Measurements from ENCODE around the gene PRSS50.

The PRSS50 gene

DNA sequence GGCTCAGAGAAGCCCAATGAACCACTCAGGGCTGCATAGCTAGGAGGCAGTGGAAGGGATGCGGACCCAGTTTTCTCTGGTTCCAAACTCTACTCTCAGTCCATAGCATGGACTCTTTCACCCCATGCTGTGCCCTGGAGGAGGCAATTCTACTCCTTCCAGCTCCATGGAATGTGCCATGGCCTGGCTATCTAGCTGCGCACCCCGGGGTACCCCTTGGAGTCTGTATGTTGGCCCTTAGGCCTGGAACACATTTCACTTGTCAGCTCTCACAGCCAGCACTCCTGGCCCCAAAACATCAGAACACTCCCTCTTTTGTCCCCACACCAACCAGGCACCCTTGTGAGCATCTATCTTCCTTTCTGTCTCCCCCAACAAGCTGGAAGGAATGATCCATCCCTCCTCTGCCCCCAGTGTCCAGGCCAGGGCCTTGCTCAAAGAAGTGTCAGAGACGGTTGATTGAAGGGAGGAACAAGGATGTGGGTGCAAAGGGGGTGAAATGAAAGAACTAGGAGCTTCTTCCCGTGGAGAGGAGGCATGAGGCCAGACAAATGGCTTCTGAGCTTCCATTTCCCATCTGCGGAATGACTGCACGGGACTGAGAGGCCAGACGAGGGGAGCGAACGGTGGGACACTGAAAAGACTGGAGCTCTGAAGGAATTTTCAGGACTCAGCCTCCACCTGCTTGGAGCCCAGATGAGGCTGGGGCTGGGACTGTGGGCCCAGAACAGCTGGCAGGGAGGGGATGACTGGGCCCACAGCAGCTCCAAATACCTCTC lies 2.8 kb downstream of the PRSS50 start:
- H3K9ac ChIP-seq (ENCODE audit: low read depth, low read length) = no peak overlapping the region
- no peaks in the 10 kb centered on the region for H3K9me3 ChIP-seq (ENCODE audit: insufficient read depth, low read length, severe bottlenecking)
- no peak for DNase-seq
- TF ChIP-seq, protein P1, sequence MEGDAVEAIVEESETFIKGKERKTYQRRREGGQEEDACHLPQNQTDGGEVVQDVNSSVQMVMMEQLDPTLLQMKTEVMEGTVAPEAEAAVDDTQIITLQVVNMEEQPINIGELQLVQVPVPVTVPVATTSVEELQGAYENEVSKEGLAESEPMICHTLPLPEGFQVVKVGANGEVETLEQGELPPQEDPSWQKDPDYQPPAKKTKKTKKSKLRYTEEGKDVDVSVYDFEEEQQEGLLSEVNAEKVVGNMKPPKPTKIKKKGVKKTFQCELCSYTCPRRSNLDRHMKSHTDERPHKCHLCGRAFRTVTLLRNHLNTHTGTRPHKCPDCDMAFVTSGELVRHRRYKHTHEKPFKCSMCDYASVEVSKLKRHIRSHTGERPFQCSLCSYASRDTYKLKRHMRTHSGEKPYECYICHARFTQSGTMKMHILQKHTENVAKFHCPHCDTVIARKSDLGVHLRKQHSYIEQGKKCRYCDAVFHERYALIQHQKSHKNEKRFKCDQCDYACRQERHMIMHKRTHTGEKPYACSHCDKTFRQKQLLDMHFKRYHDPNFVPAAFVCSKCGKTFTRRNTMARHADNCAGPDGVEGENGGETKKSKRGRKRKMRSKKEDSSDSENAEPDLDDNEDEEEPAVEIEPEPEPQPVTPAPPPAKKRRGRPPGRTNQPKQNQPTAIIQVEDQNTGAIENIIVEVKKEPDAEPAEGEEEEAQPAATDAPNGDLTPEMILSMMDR (IDR thresholded peaks at IDR 0.05; ENCODE audit: borderline replicate concordance, extremely low read depth, low read length, poor library complexity, severe bottlenecking) = no peak
- TF ChIP-seq EZH2 (IDR thresholded peaks at IDR 0.05; ENCODE audit: borderline replicate concordance, low read depth, low read length, severe bottlenecking) = no peak
- no peak for ATAC-seq (ENCODE audit: insufficient read depth, low read depth)
- no peaks in the 10 kb centered on the region for H3K79me2 ChIP-seq (ENCODE audit: insufficient read depth, low read length)
- H3K27ac ChIP-seq (ENCODE audit: low read length) = no peak overlapping the region
- H3K27me3 ChIP-seq (ENCODE audit: insufficient read depth, low read length, poor library complexity) = no peaks in the 10 kb centered on the region
- H3K4me3 ChIP-seq (ENCODE audit: low read depth in 1 of 2, low read length in 2 of 2) = no peak overlapping the region
- no peak overlapping the region for H2AFZ ChIP-seq (ENCODE audit: low read depth, low read length)
- H3K4me1 ChIP-seq (ENCODE audit: insufficient read depth, low read length) = no peaks in the 10 kb centered on the region
- no peaks in the 10 kb centered on the region for H3K36me3 ChIP-seq (ENCODE audit: insufficient read depth, low read length)
- H3K4me2 ChIP-seq (ENCODE audit: insufficient read depth, low read length) = no peak overlapping the region
- H4K20me1 ChIP-seq (ENCODE audit: insufficient read depth, low read length) = no peaks in the 10 kb centered on the region

DNA sequence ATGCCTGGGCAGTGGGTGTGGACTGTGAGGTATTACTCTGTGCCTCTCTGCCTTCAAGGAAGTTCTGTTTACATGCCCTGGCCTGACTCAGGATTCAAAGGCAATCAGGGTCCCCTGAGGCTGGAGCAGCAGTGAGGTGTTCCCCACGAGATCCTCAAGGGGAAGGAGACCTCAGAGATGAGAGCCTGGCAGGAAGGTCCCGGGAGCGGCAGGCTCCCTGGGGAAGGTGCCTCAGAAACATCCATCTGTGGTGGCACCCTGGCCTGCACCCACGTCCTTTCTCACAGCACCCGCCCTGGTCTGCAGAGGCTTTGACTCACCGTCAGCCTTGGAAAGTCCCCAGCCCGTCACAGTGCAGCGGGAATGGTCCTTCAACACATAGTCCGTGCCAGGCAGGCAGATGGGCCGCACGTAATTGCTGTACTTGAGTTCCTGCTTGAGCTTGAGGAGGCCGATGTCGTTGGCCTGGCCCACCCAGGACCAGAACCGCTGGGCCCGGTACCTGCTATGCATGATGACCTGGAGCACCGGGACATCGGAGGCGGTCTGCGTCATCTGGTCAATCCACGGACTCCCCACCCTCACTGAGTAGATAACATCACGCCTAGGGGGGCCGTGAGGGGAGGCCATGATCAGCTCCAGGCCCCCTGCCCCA lies 3.6 kb downstream of the PRSS50 start:
- Histone ChIP-seq H3K4me2 (ENCODE audit: insufficient read depth, low read length) (no peak overlapping the region), H3K9ac (ENCODE audit: low read depth, low read length) (no peak overlapping the region), H2AFZ (ENCODE audit: low read depth, low read length) (no peak overlapping the region), H3K9me3 (ENCODE audit: insufficient read depth, low read length, severe bottlenecking) (no peaks in the 10 kb centered on the region), H3K27me3 (ENCODE audit: insufficient read depth, low read length, poor library complexity) (no peaks in the 10 kb centered on the region), H3K36me3 (ENCODE audit: insufficient read depth, low read length) (no peaks in the 10 kb centered on the region), H3K79me2 (ENCODE audit: insufficient read depth, low read length) (no peaks in the 10 kb centered on the region), H3K27ac (ENCODE audit: low read length) (no peak overlapping the region), H3K4me1 (ENCODE audit: insufficient read depth, low read length) (no peaks in the 10 kb centered on the region), H3K4me3 (ENCODE audit: low read depth in 1 of 2, low read length in 2 of 2) (no peak overlapping the region), H4K20me1 (ENCODE audit: insufficient read depth, low read length) (no peaks in the 10 kb centered on the region)
- ATAC-seq (ENCODE audit: insufficient read depth, low read depth) (no peak), DNase-seq (no peak)
- TF ChIP-seq, protein P1 (IDR thresholded peaks at IDR 0.05; ENCODE audit: borderline replicate concordance, extremely low read depth, low read length, poor library complexity, severe bottlenecking) = no peak
- TF ChIP-seq EZH2 (IDR thresholded peaks at IDR 0.05; ENCODE audit: borderline replicate concordance, low read depth, low read length, severe bottlenecking) = no peak

DNA sequence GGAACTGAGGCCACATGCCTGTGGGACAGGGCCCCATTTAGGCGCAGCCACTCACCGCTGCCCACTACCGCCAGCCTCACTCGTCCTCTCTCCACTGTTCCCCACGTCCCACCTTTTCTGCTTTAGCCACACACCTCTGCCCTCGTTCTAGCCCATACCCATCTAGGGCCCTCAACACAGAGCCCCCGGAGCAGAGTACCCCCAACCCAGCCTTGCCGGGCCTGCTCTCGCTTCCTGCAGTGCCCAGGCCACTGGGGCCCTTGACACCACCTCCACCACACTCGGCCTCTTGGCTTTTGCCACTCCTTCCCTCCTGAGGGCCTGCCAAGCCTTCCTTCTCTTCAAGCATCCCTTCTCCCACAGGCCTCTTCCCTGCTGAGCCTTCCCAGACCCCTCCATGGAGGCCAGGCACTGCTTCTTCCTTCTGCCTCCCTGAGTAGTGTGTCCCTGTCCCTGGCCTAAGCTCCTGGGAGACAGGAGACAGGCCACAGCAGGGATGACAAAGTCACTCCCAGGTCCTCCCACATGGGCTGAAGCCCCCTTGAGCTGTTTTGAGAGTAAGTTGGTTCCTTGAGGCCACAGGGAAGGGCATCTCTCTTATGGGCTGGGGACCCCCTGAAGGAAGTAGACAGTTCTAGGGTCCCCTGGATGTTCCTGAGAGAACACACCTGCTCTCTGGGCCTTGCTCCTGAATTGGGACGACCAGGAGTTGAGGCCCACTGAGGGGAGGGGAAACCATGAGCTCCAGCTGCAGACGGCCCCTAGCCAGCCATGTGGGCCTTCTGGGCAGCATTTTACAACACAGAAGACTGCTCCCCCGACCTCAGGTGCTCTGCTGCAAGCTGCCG lies 4.4 kb downstream of the PRSS50 start:
- TF ChIP-seq, protein P1 (IDR thresholded peaks at IDR 0.05; ENCODE audit: borderline replicate concordance, extremely low read depth, low read length, poor library complexity, severe bottlenecking) = no peak
- TF ChIP-seq EZH2 (IDR thresholded peaks at IDR 0.05; ENCODE audit: borderline replicate concordance, low read depth, low read length, severe bottlenecking) = no peak
- Histone ChIP-seq H3K9ac (ENCODE audit: low read depth, low read length) (no peak overlapping the region), H3K27me3 (ENCODE audit: insufficient read depth, low read length, poor library complexity) (no peaks in the 10 kb centered on the region), H4K20me1 (ENCODE audit: insufficient read depth, low read length) (no peaks in the 10 kb centered on the region), H3K79me2 (ENCODE audit: insufficient read depth, low read length) (no peaks in the 10 kb centered on the region), H3K9me3 (ENCODE audit: insufficient read depth, low read length, severe bottlenecking) (no peaks in the 10 kb centered on the region), H3K4me3 (ENCODE audit: low read depth in 1 of 2, low read length in 2 of 2) (no peak overlapping the region), H3K4me1 (ENCODE audit: insufficient read depth, low read length) (no peaks in the 10 kb centered on the region), H3K27ac (ENCODE audit: low read length) (no peak overlapping the region), H3K36me3 (ENCODE audit: insufficient read depth, low read length) (no peaks in the 10 kb centered on the region), H2AFZ (ENCODE audit: low read depth, low read length) (no peak overlapping the region), H3K4me2 (ENCODE audit: insufficient read depth, low read length) (no peak overlapping the region)
- DNase-seq (no peak), ATAC-seq (ENCODE audit: insufficient read depth, low read depth) (no peak)
